HG03175 (cell line): ENCODE results near the gene SDE2.
"Not testable (repeated sequence)": the region's sequence is repeated elsewhere in the genome, so short reads cannot be mapped to it uniquely, and the experiment has no call there.

ENCODE experiments used
- ATAC-seq: cut with Tn5 transposase; IDR thresholded peaks from one replicate; pipeline ENCODE4 v1.9.1; 2021; ENCODE audit warnings: mild to moderate bottlenecking, moderate library complexity; ENCODE audit not compliant: unreplicated experiment

The SDE2 gene

DNA sequence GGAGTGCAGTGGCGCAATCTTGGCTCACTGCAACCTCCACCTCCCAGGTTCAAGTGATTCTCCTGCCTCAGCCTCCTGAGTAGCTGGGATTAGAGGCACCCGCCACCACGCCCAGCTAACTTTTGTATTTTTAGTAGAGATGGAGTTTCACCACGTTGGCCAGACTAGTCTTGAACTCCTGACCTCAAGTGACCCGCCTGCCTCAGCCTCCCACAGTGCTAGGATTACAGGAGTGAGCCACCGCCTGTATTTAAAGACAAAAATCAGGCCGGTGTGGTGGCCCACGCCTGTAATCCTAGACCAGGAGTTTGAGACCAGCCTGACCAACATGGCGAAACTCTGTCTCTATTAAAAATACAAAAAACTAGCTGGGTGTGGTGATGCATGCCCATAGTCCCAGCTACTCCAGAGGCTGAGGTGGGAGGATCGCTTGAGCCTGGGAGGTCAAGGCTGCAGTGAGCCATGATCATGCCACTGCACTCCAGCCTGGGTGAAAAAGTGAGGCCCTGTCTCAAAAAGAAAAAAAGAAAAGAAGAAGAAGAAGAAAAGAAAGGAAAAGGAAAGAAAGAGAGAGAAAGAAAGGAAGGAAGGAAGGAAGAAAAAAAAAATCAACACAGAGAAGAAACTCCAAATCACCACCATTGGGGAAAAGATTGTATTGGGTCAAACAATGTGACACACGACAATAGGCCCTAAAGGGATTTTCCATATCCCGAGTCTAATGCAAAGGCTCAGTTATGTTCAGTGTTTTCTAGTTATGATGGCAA, 8.2 kb upstream of the SDE2 start:
- not testable (repeated sequence) for ATAC-seq

DNA sequence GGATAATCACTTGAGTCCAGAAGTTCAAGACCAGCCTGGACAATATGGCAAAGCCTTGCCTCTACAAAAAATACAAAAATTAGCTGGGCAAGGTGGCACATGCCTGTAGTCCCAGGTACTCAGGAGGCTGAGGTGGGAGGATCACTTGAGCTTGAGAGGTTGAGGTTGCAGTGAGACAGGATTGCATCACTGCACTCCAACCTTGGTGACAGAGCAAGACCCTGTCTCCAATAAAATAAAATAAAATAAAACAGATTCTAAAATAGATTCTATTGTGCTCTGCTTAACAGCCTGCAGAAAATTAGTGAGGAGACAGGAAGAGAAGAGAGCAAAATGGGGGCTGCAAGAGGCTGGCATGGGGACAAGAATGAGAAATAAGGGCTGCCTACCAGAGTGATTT, 7.5 kb upstream of the SDE2 start:
- ATAC-seq, result no peak

DNA sequence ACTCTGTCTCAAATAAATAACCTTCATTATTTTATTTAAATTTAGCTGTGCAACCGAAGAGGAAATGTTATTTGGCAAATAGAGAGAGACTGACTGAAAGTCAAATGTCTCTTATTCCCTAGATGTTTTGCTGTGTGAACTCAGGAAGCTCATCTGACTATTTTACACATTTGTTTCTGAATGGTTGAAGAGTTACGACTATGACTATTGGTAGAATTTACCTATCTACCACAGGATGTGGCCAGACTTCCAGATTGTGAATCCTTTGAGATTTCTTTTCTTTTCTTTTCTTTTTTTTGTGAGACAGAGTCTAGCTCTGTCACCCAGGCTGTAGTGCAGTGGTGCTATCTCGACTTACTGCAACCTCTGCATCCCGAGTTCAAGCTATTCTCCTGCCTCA, 5.3 kb upstream of the SDE2 start:
- ATAC-seq, result no peak

DNA sequence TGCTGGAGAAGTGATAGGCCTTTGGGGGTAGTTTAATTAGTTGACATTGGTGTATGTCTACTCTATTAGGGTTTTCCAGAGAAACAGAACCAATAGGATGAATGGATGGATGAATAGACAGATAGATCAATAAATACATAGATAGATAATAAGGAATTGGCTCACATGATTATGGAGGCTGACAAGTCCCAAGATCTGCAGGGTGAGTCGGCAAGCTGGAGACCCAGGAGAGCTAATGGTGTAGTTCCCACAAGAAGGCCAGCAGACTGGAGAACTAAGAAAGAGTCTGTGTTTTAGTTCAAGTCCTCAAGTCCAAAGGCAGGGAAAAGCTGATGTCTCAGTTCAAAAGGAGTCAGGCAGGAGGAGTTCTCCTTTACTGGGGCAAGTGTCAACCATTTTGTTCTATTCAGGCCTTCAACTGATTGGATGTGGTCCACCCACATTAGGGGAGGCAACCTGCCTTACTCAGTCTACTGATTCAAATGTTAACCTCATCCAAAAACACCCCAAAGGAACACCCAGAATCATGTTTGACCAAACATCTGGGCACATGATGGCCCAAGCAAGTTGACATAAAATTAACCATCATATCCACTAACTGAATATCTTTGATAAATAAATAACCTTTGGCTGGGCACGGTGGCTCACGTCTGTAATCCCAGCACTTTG, 4.5 kb upstream of the SDE2 start:
- no peak for ATAC-seq

DNA sequence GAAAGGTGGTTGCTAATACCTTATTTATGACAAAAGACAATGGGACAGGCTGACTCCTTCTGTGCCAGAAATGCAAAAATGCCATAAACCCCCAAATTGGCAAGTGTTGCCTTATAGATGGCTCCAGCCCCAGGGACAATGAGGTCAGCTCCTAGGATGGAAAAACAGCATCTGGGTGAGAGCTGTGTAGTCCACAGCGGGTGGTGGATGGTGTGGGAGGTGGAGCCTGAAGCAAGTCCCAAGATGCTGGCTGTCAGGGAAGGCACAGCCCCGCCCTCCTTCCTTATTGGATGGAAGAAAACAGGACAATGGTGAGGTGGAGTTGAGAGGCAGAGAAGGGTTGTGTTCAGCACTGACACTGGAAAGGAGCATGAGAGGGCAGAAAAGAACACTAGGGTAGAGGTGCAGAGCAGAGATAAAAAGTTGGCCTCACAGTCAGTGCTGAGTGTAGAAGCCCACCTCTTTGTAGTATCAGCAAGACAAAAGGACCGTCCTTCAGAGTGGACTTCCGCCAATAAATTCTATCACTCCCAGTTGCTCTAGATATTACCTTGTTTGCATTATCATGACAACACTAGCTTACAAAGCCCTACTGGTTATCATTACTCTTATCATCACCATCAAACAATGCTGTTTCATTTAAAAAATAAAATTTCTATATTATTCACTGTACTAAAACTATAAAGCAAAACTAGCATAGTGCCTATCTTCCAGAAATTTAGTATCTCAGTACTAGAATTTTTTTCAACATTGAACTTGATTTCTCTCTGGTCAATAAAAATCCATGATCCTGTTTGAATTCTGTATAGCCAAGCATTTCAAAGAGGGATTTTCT, 3.7 kb upstream of the SDE2 start:
- no peak for ATAC-seq

DNA sequence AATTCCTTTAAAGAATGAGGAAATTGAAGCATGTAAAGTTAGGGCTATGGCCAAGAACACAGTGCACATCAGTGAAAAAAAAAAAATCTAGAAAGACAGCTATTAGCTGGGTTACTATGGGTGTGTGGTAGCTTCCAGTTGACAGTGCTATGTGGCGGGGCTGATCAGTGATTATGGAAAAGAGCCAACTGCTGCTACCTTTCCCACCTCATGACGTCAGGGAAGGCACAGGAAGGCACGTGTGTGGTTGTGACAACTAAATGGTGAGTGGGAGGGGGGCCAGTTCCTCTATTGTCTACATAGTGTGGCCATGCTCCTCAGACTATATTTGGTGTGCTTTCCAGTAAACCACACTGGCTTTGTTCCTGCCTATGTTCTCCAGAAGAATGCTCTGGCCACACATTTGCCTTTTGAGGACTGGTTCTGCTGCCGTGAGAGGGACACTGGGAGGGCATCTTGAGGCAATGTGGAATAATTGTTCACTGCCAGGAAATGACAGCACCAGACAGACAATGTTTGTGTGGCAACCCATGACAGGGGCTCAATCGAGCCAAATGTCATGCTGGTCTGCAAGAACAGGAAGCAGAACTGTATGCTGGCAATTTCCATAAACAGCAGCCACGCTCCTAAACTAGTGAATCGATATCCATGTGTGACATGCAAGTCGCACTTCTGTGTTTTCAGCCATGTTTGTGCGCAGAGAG, 3.0 kb upstream of the SDE2 start:
- ATAC-seq, result peak; percentile 27

DNA sequence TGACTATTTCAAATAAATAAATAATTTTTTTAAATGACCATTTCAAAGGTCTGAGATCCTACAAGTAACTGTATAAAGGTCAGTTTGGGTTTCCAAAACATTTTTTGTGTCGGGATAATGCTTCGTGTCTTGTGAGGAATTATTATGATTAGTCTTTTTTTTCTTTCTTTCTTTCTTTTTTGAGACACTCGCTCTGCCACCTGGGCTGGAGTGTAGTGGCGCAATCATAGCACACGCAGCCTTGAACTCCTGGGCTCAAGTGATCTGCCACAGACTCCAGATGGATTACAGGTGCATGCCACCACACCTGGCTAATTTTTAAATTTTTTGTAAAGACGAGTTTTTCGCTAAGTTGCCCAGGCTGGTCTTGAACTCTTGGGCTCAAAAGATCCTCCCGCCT, 1.9 kb upstream of the SDE2 start:
- no peak for ATAC-seq

DNA sequence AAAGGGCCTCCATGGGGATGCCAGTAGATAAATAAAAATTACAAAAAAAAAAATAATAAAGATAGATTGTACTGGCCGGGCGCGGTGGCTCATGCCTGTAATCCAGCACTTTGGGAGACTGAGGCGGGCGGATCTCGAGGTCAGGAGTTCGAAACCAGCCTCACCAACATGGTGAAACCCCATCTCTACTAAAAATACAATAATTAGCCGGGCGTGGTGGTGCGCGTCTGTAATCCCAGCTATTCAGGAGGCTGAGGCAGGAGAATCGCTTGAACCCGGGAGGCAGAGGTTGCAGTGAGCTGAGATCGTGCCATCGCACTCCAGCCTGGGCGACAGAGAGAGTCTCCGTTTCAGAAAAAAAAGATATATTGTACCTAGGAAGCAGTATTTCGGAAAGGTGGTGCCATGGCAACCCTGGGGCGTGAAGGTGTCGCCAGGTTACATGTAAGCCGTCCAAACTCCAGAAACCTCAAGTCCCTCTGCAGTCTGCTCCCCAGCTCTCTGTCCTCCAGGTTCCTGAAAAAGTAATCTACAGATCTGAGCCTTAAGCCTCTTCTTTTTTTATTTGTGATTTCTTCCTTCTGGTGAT, 1.4 kb upstream of the SDE2 start:
- not testable (repeated sequence) for ATAC-seq

DNA sequence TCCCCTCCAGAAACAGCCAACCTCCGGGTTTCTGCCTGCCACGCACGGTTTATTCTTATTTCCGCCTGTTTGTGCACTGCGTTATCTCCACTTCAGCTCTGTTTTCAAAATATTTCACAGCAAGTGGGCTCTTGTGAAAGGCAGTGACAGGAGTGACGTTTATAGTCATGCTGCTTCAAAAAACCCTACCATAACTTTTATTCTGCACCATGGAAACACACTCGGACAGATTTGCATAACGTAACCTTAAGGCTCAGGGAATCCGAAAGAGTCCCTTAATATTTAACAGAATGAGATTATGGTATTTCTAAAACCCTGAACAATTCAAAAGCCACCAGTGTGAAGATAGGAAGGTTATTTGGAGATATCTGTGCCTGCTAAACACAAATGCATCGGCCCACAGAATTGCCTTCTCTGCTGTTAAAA, 782 bp upstream of the SDE2 start:
- ATAC-seq, result peak; percentile 50

DNA sequence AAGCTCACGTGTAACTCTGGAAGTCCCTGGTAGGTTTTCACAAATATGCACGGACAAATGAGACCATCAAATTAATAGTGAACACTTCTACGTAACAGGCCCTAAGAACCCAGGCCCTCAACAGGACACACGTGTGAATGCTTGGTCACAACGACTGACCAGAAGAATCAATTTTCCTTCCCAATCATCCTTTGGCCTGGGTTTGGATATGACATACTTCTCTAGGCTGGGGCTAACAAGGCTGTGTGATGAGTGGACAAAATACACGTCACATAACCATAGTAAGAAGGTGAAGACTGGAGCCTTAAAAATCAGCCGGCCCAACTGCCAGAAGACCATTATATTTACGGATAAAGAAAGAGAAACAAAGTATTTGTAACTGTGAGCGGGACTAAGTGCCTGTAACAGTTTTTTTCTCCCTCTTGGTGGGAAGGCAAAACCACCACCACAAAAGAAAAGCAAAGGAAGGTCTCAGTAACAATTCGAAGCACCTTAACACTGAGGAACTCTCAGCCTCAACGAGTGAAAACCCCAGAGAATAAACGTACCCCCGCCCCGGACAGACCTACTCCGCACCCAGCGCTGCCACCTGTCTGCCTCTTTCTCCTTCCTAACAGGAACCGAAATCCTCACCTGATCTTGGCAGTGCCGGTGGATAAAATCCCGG, 450 bp downstream of the SDE2 start:
- ATAC-seq, result peak; percentile 1

DNA sequence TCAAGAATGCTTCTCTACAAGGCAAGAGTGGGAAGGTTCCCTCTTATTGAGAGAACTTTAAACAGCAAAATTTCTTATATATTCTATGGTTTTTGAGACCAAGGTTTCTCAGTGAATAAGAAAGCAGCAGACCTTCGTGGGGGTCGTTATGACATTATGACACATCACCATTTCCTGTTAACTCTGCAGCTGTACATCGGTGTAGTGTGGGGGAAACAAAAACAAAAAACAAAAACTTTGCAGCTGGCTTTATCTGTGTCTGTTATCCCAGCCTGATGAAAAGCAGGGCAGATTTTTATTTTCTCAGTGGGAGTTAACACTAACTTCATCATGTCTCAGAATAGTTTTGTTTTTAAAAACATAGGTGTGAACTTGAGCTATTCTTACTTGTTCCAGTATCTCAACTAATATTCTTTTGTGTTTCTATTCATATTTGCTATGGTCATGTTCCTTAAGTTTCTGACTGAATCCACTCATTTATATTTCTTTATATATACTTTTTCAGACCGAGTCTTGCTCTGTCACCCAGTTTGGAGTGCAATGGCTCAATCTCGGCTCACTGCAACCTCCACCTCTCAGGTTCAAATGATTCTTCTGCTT, 2.1 kb downstream of the SDE2 start:
- no peak for ATAC-seq

DNA sequence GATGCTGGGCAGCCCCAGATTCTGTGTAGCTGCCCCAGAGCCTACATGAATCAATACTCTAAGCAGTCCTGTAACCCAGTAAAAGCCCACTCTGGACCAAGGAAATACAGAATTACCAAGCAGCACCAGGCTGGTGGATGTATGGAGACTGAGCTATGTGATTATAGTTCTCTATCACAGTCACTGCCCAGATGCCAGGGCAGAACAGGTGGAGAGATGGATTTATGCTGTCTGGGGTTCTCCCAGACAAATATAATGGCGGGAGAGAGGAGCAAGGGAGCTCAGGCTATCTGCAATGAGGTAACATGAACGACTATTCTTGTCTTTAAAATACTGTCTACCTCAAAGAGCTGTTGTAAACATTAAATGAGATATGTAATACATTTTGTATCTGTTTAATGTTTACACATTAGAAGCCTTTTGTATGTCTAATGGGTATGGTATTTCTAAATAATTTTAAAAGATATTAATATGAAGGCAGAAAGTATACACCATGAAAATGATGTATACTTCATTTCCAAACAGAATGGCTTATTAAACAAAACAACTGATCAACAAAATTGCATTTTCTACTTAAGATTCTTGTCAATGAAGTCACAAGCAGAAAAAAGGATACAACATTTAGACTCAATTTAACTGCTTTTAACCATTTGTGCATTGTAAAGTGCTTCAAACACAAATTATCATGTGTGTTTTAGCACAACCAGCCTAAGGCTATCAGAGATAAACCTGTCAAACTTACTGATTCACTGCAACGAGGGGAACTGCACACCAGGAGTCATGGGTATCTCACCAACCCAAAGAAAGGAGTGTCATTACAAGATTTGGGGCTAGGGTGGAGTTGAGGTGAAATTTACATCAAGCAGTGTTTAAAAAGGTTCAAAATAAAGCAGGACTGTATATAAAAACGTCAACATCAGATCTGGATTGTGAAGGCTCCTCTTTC, 3.0 kb downstream of the SDE2 start:
- ATAC-seq, result no peak

DNA sequence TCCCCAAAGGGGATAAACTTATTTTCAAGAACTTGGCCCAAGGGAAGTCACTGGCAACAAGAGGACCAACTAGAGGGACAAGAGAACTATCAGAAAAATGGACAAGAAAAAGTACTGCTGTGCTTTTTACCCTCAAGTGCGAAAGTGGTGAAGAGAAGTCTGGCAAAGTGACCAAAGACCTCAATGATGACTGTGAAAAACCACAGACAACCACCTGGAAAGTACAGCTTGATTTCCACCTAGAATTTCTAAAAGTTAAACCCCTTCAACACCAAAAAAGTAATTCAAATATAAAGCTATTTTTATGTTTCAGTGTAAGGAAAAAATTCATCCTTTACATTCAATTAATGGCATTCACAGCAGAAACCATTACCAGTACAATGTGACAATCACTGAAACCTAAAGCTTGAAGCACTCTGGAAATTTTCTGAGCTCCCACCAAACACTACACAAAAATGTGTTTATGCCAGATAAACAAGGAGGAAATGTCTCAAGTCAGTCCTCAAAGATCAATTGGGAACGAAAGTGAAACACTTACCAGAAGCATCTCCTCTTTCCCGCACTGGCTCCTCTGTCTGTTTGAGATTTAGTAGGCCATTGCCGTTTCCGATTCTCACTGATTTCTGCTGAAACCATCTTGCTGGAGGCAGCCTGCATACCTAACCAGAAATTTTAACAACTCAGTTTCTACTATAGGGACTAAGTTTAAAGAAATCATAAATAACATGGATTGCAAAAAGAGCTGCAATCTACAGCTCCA, 8.3 kb downstream of the SDE2 start:
- no peak for ATAC-seq

DNA sequence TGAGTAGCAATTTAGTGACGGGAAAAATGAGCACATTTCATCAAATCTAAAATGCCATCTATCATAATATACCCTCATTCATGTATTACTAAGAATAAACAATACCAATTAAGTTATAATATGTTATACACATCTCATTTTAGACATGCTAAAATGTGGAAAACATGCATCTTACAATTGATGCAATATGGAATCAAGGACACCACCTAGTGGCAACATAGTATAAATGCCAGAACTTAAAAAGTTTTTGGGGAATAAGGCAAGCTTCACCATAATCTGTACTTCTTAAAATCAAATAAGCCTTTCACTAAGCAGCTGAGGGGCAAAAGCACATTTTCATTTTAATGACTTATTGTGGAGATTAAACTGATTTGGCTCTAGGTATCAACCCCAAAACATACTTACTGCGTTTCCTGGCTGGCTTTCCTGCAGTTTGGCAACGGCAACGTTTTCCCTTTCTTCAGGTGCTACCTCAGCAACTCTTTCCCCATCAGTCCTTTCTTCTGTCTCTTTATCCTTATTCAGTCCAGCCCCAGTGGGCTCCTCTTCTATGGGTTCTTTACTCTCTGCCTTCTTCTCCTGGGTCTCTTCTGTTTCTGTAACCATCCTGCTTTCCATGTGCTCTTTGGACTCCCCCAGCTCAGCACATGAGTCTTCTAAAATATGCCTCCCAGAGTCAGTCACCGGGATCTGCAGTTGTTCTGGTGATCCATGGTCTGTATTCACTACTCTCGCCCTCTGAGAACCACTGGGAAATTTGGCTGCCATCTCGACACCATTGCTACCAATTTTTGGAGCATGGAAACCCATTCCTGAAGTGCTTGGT, 11.4 kb downstream of the SDE2 start:
- ATAC-seq, result no peak

DNA sequence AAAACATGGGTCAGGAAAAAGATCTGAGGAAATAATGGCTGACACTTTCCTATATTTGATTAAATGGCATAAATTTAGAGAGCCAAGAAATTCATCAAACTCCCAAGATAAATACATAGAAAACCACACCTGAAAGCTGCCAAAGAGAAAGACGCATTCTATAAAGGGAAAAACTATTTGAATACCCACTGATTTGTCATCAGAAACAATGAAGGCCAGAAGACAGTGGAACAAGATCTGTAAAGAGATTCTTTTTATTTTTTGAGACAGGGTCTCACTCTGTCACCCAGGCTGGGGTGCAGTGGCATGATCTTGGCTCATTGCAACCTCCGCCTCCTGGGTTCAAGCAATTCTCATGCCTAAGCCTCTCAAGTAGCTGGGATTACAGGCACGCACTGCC, 17.4 kb downstream of the SDE2 start:
- no peak for ATAC-seq

DNA sequence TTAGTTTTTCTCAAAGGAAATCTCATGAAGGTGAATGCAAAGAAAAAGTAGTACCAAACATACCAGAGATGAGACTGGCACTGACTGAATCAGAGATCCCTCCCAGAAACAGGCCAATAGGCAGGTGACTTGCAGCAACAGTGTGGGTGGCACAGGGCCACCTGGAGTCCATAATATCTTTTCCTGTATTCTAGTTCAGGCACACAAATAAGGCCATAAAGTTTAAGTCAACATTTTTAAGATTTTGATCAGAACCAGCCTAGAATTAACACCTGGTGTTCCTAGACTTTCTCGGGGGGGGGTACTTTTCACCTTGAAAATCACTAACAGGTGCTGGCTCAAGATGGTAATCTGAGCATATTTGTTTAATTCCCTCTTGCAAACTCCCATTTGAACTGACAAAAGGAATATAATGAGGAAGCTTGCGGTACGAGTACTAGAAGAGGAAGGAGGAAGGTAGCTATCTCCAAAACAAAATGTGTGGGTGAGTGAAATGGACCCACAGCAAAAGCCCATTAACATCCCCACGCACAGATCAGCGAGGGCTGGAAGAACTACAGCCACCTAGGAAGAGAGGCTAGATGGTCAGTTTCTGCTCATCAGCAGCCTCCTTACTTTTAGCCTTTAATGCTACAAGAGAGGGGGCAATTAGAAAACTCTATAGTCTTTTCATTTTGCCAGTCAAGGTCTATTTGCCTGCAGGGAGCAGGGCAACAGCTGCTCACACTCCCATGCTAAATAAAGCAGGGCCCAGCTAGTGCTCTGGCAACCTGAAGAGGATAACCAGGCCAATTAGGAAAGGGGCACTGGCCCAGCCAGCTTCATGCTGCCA, 18.9 kb downstream of the SDE2 start:
- no peak for ATAC-seq
